NT2/D1 (cell line): ENCODE measurements around the gene ADAMTS16.

Experiments
- SUZ12 ChIP-seq: IDR thresholded peaks from 2 replicates; pipeline ENCODE4 v1.6.1; 2011; ENCODE audit not compliant: insufficient read length, insufficient read depth; ENCODE audit errors: extremely low read depth
- YY1 ChIP-seq: IDR thresholded peaks from 2 replicates; pipeline ENCODE4 v1.6.1; 2011; ENCODE audit not compliant: insufficient read length, insufficient read depth
- ZNF274 ChIP-seq: IDR thresholded peaks from 2 replicates; pipeline ENCODE4 v1.6.1; 2011; ENCODE audit warnings: mild to moderate bottlenecking, low read depth, low read length

GRCh38 chr5:5352675-5353074, 212.5 kb downstream of the ADAMTS16 start:
- TF ChIP-seq ZNF274 (no peak), YY1 (no peak), SUZ12 (no peak)
